Left renal cortex interstitium (tissue), 4 donors: Measurements from ENCODE around the gene WDR27. TPM values are rescaled to one million over a fixed set of nuclear protein-coding genes. Genes with fewer than 3 reads are reported as not detected.
"Not testable (repeated sequence)": the region's sequence is repeated elsewhere in the genome, so short reads cannot be mapped to it uniquely, and the experiment has no call there.

Experiments
- DNase-seq, 4 donors: peaks; one replicate each; pipeline ENCODE4 v3.0.0-alpha.2; 2013; ENCODE audit warnings: low read depth in 4 of 4, low spot score in 2 of 4, missing footprints in 1 of 4
- polyA plus RNA-seq, 4 donors: library from polyadenylated mRNA; unstranded; fragments of 120-200 nt; gene quantifications; one replicate each; pipeline ENCODE4 v1.2.1, GENCODE V29; 2013; ENCODE audit not compliant: insufficient read length in 4 of 4

The WDR27 gene
- polyA plus RNA-seq, 4 donors = 30.8 to 112 (median 69.3) TPM

DNA sequence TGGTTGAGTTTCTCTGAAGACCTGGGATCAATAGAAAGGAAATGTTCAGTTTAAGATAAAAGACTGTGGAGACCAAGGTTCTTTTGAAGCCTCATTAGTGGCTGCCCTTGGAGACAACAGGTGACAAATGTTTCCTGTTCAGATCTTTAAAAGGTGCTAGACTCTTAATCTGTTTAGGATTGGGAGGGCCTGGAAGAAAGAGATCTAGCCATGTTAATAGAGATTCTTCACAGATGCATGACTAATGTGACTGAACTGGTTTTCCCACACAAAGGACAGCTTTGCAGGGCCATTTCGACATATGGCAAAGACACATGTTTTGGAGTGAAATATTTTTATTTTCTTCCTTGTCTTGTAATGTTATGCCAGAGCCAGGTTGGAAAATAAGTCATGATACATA lies 82.2 kb downstream of the WDR27 start:
- no peak for DNase-seq

- DNase-seq = no peak
Observed at GRCh38 chr6:169618526-169619490, 83.0 kb downstream of the WDR27 start.

GRCh38 chr6:169617562-169617961 lies 84.3 kb downstream of the WDR27 start:
- DNase-seq = no peak

DNA sequence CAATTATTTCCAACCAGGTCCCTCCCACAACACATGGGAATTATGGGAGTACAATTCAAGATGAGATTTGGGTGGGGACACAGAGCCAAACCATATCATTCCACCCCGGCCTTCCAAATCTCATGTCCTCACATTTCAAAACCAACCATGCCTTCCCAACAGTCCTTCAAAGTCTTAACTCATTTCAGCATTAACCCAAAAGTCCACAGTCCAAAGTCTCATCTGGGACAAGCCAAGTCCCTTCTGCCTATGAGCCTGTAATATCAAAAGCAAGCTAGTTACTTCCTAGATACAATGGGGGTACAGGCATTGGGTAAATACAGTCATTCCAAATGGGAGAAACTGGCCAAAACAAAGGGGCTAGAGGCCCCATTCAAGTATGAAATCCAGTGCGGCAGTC lies 93.2 kb downstream of the WDR27 start:
- not testable (repeated sequence) for DNase-seq

- no peak for DNase-seq
Observed at GRCh38 chr6:169604076-169604475, 97.8 kb downstream of the WDR27 start.

DNA sequence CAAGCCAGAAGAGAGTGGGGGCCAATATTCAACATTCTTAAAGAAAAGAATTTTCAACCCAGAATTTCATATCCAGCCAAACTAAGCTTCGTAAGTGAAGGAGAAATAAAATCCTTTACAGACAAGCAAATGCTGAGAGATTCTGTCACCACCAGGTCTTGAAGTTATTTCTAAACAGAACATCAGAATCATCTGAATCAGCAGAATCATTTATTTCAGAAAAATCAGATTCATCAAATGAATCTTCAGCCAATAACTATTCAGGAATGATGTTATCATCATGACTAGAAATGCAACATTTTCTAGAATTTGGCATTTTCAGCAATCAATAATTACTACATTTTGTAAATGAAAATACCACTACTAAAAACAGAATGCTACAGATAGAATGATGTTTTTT lies 100.7 kb downstream of the WDR27 start:
- not testable (repeated sequence) for DNase-seq

GRCh38 chr6:169592558-169592957 lies 109.3 kb downstream of the WDR27 start:
- DNase-seq = no peak

- DNase-seq = no peak
Observed at GRCh38 chr6:169591616-169592015, 110.2 kb downstream of the WDR27 start.

DNA sequence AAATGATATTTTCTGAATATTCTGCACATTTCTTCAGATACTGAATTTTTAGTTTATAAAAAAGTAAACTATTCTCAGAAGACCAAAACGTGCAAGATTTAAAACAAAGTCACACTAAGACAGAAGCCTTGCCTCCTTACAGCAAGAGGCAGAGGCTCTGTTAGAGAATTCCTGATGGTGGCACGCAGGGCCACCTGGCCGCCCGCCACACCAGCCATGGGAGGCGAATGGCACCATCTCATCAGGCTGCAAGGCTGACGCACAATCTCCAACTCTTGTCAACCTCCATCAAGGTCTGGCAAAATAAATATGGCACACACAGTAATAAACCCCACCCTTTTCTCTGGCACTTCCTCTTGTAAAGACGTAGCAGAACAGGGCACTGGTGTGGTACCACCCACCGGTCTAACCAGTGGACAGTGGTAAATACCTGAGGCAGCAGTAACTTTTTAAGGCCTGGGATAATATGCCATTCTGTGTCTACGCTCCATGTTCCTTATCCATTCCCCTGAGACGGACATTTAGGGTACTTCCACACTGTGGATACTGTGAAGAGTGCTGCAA lies 111.4 kb downstream of the WDR27 start:
- no peak for DNase-seq

- DNase-seq = no peak
Observed at GRCh38 chr6:169589699-169590257, 112.1 kb downstream of the WDR27 start.

DNA sequence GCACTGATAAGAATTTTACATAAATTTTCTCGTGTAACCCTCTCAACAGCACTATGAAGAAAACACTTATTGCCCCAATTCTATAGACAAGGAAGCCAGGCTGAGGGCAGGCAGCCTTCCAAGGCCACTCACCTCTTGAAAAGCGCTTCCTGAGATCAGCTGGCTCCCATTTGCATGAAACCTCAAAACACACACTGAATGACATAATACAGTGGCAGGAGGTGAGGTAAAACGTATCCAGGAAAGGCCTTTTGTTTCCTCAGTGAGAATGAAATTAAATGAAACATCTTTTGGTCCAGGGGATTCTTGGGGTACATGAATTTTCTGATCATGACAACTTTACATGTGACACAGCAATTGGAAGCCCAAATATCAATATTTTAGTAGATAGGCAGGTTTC lies 112.5 kb downstream of the WDR27 start:
- no peak for DNase-seq

DNA sequence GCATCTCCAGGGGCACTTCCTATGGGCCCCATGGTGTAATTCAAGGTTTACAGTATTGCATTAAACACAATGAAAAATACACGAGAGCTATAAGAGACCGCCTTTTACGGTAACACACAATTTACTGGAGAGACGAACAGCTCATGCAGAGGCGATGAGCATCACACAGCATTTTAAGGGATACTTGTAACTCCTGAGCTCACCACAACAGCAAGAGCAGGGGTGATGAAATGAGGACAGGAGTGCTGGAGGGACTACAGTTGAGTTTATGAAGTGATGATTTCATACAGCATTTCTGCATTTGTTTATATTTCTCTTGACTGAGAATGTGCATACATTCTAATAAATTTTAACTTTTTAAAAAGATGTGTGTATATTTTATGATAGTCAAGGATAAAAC lies 113.9 kb downstream of the WDR27 start:
- no peak for DNase-seq

DNA sequence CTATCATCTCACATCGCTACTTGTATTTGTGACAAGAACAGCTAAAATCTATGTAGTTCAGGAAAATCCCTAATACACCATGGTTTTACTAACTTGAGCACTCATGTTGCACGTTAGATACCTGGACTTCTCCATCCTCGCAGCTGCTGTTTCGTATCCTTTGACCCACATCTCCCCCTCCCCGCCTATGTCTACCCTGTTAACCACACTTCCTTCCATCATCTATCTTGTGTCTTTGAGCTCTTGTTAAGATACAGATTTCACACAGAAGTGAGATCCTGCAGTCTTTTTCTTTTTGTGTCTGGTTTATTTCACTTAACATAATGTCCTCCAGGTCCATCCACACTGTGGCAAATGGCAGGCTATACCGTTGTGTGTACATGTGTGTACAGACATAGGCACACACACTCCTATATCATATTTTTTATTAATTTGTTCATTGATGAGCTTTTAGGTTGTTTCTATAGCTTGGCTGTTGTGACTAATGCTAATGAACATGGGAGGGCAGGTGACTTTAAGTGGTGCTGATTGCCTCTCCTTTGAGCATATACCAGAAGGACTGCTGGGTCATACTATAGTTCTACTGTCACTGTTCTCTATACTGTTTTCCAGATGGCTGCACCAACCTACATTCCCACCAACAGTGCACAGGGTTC lies 117.8 kb downstream of the WDR27 start:
- no peak for DNase-seq

- DNase-seq = no peak
Observed at GRCh38 chr6:169579407-169580111, 122.3 kb downstream of the WDR27 start.

DNA sequence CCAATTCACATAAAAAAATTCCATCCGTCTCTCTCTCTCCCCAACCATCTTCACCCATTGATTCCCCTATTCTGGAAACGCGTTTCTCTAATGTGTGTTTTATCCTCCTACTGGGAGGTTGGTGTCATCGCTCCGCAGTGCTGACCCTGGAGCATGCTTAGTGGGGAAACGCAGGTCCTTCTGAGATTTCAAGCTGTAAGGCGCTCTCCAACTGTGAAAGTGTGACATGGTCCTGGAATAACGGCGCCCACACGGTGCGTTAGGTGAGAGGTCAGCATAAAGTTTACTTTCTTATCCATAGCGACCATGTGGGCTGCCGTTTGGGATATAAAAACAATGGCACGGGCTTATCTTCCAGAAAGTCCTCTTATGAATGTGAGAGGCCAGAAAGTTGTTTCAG lies 123.9 kb downstream of the WDR27 start:
- no peak for DNase-seq

DNA sequence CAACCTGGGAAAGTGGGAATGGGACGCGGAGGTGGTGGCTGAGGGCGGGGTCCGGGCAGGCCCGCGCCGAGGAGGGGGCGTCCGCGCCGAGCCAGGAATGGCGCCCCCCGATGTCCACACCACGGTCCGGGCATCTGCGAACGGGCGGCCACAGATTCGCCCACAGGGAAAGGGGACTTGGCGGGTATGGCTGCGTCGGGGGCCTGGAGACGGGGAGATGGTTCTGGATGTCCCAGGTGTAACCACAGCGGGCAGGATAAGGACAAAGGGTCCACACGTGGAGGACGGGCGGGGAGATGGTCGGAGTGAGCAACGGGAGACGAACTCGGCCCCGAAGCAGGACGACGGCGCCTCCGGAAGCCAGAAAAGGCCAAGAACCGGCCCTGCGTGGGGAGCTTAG lies 124.6 kb downstream of the WDR27 start:
- no peak for DNase-seq

- DNase-seq = no peak
Observed at GRCh38 chr6:169575821-169576220, 126.0 kb downstream of the WDR27 start.

- DNase-seq = no peak
Observed at GRCh38 chr6:169575365-169575764, 126.5 kb downstream of the WDR27 start.

- no peak for DNase-seq
Observed at GRCh38 chr6:169574420-169574819, 127.4 kb downstream of the WDR27 start.

DNA sequence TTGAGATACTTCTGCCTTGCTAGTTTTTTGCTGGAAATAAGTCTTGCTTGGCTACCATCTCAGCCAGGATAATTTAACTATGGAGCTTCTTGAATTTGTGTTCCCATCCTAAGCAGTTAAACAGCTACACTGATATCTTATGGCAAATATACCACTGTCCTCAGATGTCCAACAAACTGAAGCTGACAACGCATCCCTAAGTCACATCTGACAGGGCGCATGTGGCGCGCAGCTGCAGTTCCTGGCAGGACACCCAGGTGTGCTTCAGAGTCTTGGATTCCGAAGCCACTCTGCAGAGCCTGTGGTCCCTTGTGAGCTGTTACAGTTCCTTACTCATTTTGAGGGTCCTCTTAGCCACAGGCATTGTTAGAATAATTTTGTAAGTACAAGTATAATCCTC lies 127.9 kb downstream of the WDR27 start:
- no peak for DNase-seq
